AG09319 (cell line): ENCODE data around the gene BORCS5.
"Not testable (repeated sequence)": the region's sequence is repeated elsewhere in the genome, so short reads cannot be mapped to it uniquely, and the experiment has no call there.

ENCODE experiments used
- DNase-seq: peaks from one replicate; pipeline ENCODE4 v3.0.0-alpha.2; 2010; ENCODE audit warnings: low read depth; ENCODE audit errors: extremely low read depth
- CTCF ChIP-seq: IDR thresholded peaks from 2 replicates; pipeline ENCODE4 v1.5.1; 2011; ENCODE audit warnings: low read depth, mild to moderate bottlenecking, inconsistent platforms, low read length, moderate library complexity

Gene BORCS5

DNA sequence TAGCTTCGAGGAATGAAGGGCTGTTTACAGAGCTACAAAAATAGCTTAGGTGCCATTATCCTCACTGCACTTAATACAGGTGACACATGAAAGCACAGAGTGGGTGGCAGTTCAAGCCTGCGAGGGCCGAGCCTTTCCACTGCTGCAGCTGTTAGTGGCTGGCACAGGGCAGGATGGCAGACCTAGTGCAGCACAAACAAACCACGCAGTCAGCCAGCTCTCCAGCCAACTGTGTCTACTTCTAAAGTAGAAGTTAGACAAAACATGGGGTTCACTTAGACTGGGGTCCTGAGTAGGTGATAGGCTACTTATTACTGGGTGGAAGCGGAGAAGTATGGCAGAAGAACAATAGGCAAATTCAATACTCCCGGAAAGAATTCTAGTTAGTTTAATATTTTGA, 110.4 kb downstream of the BORCS5 start:
- DNase-seq = no peak
- TF ChIP-seq CTCF = no peak

GRCh38 chr12:12467688-12468261, 110.9 kb downstream of the BORCS5 start:
- no peak for TF ChIP-seq CTCF
- DNase-seq = no peak

GRCh38 chr12:12468575-12468974, 111.7 kb downstream of the BORCS5 start:
- no peak for TF ChIP-seq CTCF
- DNase-seq = no peak

DNA sequence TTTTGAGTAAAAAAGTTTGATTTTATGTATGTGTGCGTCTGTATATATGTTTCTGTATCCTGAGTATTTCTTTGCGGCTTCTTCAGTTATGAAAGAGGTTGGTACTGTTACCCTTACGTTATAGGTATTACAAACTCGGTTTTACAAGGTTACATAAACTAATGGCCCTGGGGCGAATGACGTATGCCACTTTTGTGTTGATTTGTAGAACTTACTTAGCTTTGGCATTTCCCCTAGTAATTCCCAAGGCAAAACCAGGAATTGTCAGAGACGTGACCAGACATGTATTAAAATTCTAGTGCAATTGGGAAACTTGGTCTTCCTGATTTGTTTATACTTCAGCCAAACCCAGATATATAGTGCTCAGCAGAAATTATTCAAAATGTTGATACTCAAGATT, 112.5 kb downstream of the BORCS5 start:
- no peak for TF ChIP-seq CTCF
- DNase-seq = no peak

DNA sequence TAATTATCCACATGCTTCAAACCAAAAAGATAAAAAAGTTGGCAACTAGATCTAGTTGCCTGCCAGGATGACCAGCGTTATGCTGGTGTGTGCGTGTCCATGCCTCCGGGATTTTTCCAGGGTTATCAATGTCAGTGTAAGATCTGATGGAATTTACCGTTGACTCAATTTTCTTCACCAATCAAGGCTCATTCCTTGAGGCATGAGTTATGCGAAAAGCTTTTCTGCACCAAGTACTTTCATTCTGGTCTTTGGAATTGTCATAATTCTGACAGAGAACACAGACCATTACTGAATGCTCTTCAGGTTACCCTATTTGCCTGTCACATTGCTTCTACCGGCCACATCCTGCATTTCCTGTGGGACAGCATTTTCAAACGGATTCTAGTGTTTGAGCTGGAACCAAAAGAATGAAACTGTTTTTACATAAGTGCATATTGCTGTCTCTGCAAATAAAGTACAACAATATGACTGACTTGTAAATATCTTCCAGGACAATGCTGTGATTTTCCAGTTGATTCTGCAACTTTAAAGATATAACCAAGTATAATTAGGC, 114.0 kb downstream of the BORCS5 start:
- no peak for TF ChIP-seq CTCF
- DNase-seq = no peak

- not testable (repeated sequence) for DNase-seq
Measured at GRCh38 chr12:12471982-12472961, 115.4 kb downstream of the BORCS5 start.

- no peak for TF ChIP-seq CTCF
- DNase-seq = no peak
Measured at GRCh38 chr12:12473223-12473622, 116.3 kb downstream of the BORCS5 start.
